Mesendoderm (in vitro differentiated cells): ENCODE data around the gene HDAC7.

ENCODE experiments used
- DNase-seq: peaks from one replicate; pipeline ENCODE4 v3.0.0; 2013
- H2AK5ac ChIP-seq: 2 replicates; pipeline ENCODE4 v1.6.1; 2013; ENCODE audit warnings: low read length, inconsistent platforms
- H2BK120ac ChIP-seq: 2 replicates; pipeline ENCODE4 v1.6.1; 2013; ENCODE audit warnings: low read depth, mild to moderate bottlenecking, low read length, moderate library complexity, mixed read lengths
- H2BK15ac ChIP-seq: replicated peaks from 2 replicates; pipeline ENCODE4 v1.6.1; 2013; ENCODE audit warnings: low read depth, mild to moderate bottlenecking, moderate library complexity
- H2BK5ac ChIP-seq: 2 replicates; pipeline ENCODE4 v1.6.1; 2013; ENCODE audit warnings: low read length, inconsistent platforms
- H3K18ac ChIP-seq: 2 replicates; pipeline ENCODE4 v1.6.1; 2013; ENCODE audit warnings: mild to moderate bottlenecking, low read length, mixed read lengths
- H3K23ac ChIP-seq: one replicate; pipeline ENCODE4 v1.6.1; 2013; ENCODE audit warnings: low read length
- H3K27ac ChIP-seq: 2 replicates; pipeline ENCODE4 v1.5.1; 2013; ENCODE audit warnings: low read depth, mild to moderate bottlenecking, inconsistent platforms, low read length, moderate library complexity
- H3K27me3 ChIP-seq: 2 replicates; pipeline ENCODE4 v1.6.1; 2013; ENCODE audit warnings: low read length, control low read depth, mild to moderate bottlenecking, inconsistent platforms; ENCODE audit not compliant: insufficient read depth, poor library complexity
- H3K36me3 ChIP-seq: 2 replicates; pipeline ENCODE4 v1.6.1; 2013; ENCODE audit warnings: low read length, inconsistent platforms; ENCODE audit not compliant: control insufficient read depth, insufficient read depth
- H3K4ac ChIP-seq: one replicate; pipeline ENCODE4 v1.6.1; 2013; ENCODE audit warnings: low read depth, mild to moderate bottlenecking, low read length, moderate library complexity
- H3K4me1 ChIP-seq: 2 replicates; pipeline ENCODE4 v1.6.1; 2013; ENCODE audit warnings: low read depth, low read length, inconsistent platforms; ENCODE audit not compliant: control insufficient read depth
- H3K4me2 ChIP-seq: 2 replicates; pipeline ENCODE4 v1.6.1; 2013; ENCODE audit warnings: low read length
- H3K4me3 ChIP-seq: 2 replicates; pipeline ENCODE4 v1.5.1; 2013; ENCODE audit warnings: mild to moderate bottlenecking, low read length
- H3K56ac ChIP-seq: one replicate; pipeline ENCODE4 v1.6.1; 2013; ENCODE audit warnings: low read length
- H3K79me1 ChIP-seq: 2 replicates; pipeline ENCODE4 v1.6.1; 2013; ENCODE audit warnings: low read length, inconsistent platforms
- H3K79me2 ChIP-seq: 2 replicates; pipeline ENCODE4 v1.6.1; 2013; ENCODE audit warnings: mild to moderate bottlenecking, low read length; ENCODE audit not compliant: control insufficient read depth, insufficient read depth
- H3K9ac ChIP-seq: 2 replicates; pipeline ENCODE4 v1.6.1; 2013; ENCODE audit warnings: low read length, inconsistent platforms
- H4K5ac ChIP-seq: one replicate; pipeline ENCODE4 v1.6.1; 2013; ENCODE audit warnings: low read length
- H4K8ac ChIP-seq: one replicate; pipeline ENCODE4 v1.6.1; 2013; ENCODE audit warnings: low read depth, mild to moderate bottlenecking, control low read depth, low read length, moderate library complexity
- WGBS: extraction: QIAGEN DNeasy Blood & Tissue Kit; methylation state at CpG from one replicate; pipeline ENCODE4 v1.1.7; 2013; ENCODE audit warnings: low lambda C conversion rate, missing lambda C conversion rate; ENCODE audit not compliant: insufficient coverage; ENCODE audit errors: extremely low coverage; 5-methylcytosine and 5-hydroxymethylcytosine counted together

Gene HDAC7

DNA sequence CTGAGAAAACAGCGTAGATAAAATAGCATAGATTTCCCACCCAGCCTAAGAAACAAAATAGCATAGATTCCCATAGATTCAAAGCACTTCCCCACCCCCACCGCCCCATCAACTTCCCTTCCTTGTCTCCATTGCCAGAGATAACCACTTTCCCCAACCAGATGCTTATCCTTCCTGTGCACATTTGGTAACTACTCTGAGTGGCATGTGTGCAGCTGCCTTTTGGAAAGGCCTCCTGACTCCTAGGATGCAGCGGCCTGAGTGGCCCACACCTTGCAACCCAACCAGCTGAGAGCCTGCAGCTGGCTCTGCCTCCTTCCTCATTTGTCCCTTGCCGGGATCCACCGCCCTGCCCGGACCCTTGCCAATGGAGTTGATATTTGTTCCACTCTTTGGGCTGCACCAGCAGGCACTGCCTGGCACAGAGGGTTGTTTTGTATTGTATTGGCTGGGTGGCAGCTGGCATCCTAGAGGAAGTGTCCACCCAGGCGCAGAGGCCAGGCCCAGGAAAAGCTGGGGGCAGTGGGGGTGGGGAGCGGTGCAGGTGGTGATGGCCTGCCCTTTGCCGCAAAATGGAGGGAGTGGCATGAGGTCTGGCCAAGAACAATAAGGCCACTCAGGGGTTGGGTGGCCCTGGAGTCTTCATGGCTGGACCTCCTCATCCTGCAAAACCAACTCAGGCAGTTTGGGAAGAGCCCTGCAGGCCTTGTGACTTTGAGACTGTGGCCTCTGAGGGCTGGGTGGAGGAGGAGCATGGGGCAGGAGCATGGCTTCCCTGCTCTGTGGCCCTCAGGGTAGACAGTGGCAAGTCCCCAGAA is 41.8 kb downstream of the HDAC7 start:
- Histone ChIP-seq H3K4me2 (no peak overlapping the region), H4K8ac (no peak overlapping the region), H3K4me3 (no peak overlapping the region), H3K4me1 (no peaks in the 10 kb centered on the region), H3K23ac (no peak overlapping the region), H4K5ac (no peak overlapping the region), H3K79me1 (no peaks in the 10 kb centered on the region), H2BK5ac (no peak overlapping the region), H2AK5ac (no peak overlapping the region), H3K36me3 (peaks cover 2% of the 10 kb centered on the region), H3K27me3 (no peaks in the 10 kb centered on the region), H2BK15ac (no peak overlapping the region), H2BK120ac (no peak overlapping the region), H3K4ac (no peak overlapping the region), H3K56ac (no peak overlapping the region), H3K9ac (no peak overlapping the region), H3K18ac (no peak overlapping the region), H3K27ac (no peak overlapping the region), H3K79me2 (no peaks in the 10 kb centered on the region)
- no CpG with 5 or more reads among the region's 9 CpGs for WGBS
- peak; percentile 55 for DNase-seq

DNA sequence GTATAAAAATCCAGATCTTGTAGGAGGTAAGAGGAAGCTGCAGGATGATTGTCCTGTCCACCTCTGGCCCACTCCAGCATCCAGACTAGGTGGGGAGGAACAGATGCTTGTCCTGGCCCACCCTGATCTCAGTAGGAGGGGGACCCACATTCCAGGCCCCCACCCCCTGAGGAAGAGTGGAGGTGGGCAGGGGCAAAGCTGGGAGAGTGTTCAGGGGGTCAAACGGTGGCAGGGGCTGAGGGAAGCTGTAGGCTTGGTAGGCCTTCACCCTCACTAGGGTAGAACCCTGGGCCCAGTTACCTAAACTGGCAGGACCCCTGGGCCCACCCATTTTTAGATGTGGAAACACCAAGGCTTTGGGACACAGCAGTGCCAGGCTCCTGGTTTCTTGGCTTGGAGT is 42.6 kb downstream of the HDAC7 start:
- H2BK120ac ChIP-seq = no peak overlapping the region
- H2AK5ac ChIP-seq = no peak overlapping the region
- H3K4me1 ChIP-seq = no peaks in the 10 kb centered on the region
- DNase-seq = no peak
- peak overlapping the region; percentile 29 for H3K4ac ChIP-seq
- H3K79me2 ChIP-seq = no peaks in the 10 kb centered on the region
- no peak overlapping the region for H3K27ac ChIP-seq
- H4K8ac ChIP-seq = no peak overlapping the region
- H3K18ac ChIP-seq = no peak overlapping the region
- no peak overlapping the region for H3K23ac ChIP-seq
- H3K4me2 ChIP-seq = no peak overlapping the region
- H2BK5ac ChIP-seq = no peak overlapping the region
- H3K9ac ChIP-seq = no peak overlapping the region
- no peak overlapping the region for H4K5ac ChIP-seq
- no peaks in the 10 kb centered on the region for H3K27me3 ChIP-seq
- H3K56ac ChIP-seq = peak overlapping the region; percentile 17
- H3K79me1 ChIP-seq = no peaks in the 10 kb centered on the region
- no CpG with 5 or more reads among the region's 1 CpG for WGBS
- H2BK15ac ChIP-seq = no peak overlapping the region
- H3K36me3 ChIP-seq = no peaks in the 10 kb centered on the region
- H3K4me3 ChIP-seq = no peak overlapping the region

DNA sequence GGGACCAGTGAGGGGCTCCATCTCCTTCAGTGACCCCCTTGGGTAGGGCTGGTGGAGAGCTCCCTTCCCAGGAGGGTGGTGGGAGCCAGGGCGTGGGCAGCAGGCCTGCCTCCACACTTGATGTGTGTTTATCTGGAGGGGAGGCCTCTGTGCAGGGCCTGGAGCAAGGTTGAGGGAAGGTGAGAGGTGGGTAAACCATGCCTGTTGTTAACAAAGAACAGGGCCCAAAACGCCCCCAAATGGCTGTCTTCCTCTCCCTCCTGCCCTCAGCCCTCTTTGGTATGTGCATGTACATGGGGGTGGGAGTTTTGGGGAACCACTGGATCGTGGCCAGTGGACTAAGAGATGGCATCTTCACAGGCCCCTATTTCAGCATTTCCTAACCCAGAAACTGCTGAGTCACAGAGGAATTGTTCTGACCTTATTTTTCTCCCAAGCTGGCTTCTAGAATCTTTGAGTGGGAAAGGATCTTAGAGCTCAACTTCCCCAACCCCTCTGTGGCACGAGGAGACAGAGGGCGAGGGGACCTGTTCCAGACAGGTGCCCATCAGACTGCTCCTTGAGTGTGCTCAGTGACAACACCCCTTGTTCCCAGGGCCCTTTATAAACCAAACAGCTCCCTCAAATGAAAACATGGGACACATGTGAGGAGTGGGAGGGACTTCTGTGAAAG is 43.1 kb downstream of the HDAC7 start:
- Histone ChIP-seq H3K56ac (no peak overlapping the region), H3K4ac (peak overlapping the region; percentile 39), H3K4me3 (no peak overlapping the region), H3K36me3 (no peaks in the 10 kb centered on the region), H3K4me1 (no peaks in the 10 kb centered on the region), H4K5ac (no peak overlapping the region), H2BK5ac (no peak overlapping the region), H3K4me2 (no peak overlapping the region), H3K27ac (no peak overlapping the region), H3K23ac (no peak overlapping the region), H3K27me3 (no peaks in the 10 kb centered on the region), H3K79me1 (no peaks in the 10 kb centered on the region), H2BK120ac (no peak overlapping the region), H3K18ac (no peak overlapping the region), H3K79me2 (no peaks in the 10 kb centered on the region), H2BK15ac (no peak overlapping the region), H3K9ac (no peak overlapping the region), H2AK5ac (no peak overlapping the region), H4K8ac (no peak overlapping the region)
- WGBS = no CpG with 5 or more reads among the region's 5 CpGs
- DNase-seq = no peak

DNA sequence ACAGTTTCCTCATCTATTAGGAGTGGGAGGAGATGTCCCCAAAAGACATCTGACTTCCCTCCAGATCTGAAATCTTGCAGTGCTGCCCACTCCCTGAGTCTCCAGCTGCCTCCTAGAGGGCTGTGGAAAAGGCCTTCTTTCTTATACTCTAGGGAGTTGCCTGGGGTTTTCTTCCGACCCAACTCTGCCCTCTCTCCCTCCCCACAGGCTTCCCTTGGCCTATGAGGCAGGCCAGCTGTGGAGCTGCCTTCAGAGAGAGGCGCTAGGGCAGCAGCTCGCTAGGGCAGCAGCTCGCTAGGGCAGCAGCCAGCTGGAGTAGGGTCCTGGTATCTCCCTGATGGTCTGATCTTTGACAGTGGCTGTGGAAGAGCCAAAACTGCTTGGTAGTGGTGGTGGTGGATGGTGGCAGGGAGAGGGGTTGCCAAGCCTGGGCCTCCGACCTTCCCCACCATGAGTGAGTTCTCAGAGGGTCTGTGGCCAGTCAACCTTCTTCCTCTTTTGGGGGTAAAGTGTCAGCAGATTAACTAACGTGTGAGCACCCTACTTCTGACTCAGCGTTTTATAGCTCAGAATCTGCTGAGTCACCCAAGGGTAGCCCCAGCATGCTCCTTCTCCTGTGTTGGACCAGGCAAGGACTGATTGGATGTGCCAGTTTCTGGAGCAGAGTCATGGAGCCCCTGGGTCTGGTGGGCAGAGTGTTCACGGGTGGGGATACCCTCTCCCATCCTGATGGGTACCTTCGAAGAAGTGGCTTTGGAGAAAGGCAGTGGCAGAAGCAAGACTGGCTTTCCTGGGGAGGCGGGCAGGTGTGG is 44.4 kb downstream of the HDAC7 start:
- Histone ChIP-seq H3K23ac (no peak overlapping the region), H3K18ac (no peak overlapping the region), H4K5ac (no peak overlapping the region), H3K79me2 (no peaks in the 10 kb centered on the region), H2BK120ac (no peak overlapping the region), H3K56ac (no peak overlapping the region), H3K4me2 (no peak overlapping the region), H2BK5ac (no peak overlapping the region), H3K4ac (no peak overlapping the region), H4K8ac (no peak overlapping the region), H3K27ac (no peak overlapping the region), H3K4me3 (no peak overlapping the region), H3K9ac (peak overlapping the region; percentile 19), H2BK15ac (no peak overlapping the region), H3K36me3 (no peaks in the 10 kb centered on the region), H3K27me3 (no peaks in the 10 kb centered on the region), H2AK5ac (peak overlapping the region; percentile 46), H3K4me1 (peaks cover under 1% of the 10 kb centered on the region), H3K79me1 (no peaks in the 10 kb centered on the region)
- no peak for DNase-seq
- WGBS = no CpG with 5 or more reads among the region's 10 CpGs

DNA sequence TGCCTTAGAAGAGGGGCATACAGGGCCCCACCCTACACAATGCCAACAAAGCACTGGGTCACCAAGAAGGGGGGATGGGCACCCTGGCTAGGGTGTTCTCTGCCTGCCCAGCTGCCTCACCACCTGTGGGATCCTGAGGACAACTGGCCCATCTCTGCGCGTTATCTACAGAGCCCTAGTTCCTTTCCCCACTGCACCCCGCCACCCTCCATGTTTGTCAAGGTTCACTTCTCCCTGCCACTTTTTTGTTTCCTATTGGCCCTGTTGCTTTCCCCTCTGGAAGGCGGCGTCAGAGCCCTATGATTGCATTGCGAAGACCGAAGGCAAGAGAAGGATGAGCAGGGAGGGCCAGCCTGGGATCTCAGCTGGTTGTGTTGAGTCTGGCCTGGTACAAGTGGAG is 45.0 kb downstream of the HDAC7 start:
- Histone ChIP-seq H3K23ac (no peak overlapping the region), H3K27ac (no peak overlapping the region), H3K4ac (no peak overlapping the region), H3K36me3 (no peaks in the 10 kb centered on the region), H3K9ac (no peak overlapping the region), H3K4me1 (peaks cover 2% of the 10 kb centered on the region), H4K8ac (no peak overlapping the region), H3K4me3 (no peak overlapping the region), H2BK120ac (no peak overlapping the region), H3K27me3 (no peaks in the 10 kb centered on the region), H2BK15ac (no peak overlapping the region), H3K79me1 (no peaks in the 10 kb centered on the region), H3K56ac (no peak overlapping the region), H3K4me2 (no peak overlapping the region), H2AK5ac (no peak overlapping the region), H2BK5ac (no peak overlapping the region), H4K5ac (no peak overlapping the region), H3K79me2 (no peaks in the 10 kb centered on the region), H3K18ac (no peak overlapping the region)
- no peak for DNase-seq
- no CpG with 5 or more reads among the region's 7 CpGs for WGBS
